ENCODE results near the gene ZC3H13.

DNA sequence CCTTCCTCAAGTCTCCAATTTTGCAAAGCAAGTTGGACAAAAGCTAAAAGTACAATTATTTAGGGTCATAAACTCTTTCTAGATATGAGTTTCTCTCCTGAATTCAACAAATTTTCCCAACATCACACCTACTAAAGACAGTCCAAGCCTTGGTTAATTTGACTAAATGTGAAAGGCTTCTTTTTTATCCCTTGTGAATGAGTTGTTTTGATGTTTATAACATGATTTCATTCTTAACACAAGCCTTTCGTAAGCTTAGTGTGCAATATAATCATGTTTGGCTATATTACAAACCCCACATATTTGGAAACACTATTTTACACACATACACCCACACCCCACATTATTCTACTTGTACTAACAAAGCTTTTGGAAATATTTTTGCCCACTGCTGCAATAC is 57.3 kb downstream of the ZC3H13 start:
- TF ChIP-seq, protein P1, sequence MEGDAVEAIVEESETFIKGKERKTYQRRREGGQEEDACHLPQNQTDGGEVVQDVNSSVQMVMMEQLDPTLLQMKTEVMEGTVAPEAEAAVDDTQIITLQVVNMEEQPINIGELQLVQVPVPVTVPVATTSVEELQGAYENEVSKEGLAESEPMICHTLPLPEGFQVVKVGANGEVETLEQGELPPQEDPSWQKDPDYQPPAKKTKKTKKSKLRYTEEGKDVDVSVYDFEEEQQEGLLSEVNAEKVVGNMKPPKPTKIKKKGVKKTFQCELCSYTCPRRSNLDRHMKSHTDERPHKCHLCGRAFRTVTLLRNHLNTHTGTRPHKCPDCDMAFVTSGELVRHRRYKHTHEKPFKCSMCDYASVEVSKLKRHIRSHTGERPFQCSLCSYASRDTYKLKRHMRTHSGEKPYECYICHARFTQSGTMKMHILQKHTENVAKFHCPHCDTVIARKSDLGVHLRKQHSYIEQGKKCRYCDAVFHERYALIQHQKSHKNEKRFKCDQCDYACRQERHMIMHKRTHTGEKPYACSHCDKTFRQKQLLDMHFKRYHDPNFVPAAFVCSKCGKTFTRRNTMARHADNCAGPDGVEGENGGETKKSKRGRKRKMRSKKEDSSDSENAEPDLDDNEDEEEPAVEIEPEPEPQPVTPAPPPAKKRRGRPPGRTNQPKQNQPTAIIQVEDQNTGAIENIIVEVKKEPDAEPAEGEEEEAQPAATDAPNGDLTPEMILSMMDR (conservative IDR thresholded peaks at IDR 0.05; ENCODE audit: low read depth, low read length) = no peak
- no peak for TF ChIP-seq EZH2 (IDR thresholded peaks at IDR 0.05; ENCODE audit: borderline replicate concordance, low read depth, low read length, poor library complexity, severe bottlenecking)

Data from A673 (cell line).